ENCODE data around the gene GABRG2.

Gene GABRG2

GRCh38 chr5:162196351-162196750, 128.8 kb downstream of the GABRG2 start:
- no peak for DNase-seq

GRCh38 chr5:162202285-162202880, 134.8 kb downstream of the GABRG2 start:
- DNase-seq = no peak

Measured in activated effector memory CD4-positive, alpha-beta T cell treated with anti-CD3 and anti-CD28 coated beads, Interleukin-2, amount 50 U/mL, for 16 hours (primary cell).